Measurements from ENCODE around the gene AHCTF1. TPM values are rescaled to one million over a fixed set of nuclear protein-coding genes. Genes with fewer than 3 reads are reported as not detected.

AHCTF1 gene
- total and polyA plus RNA-seq, 9 of the 15 experiments (the other 6 are each of a cell fraction or from before 2014, with no cell fraction given), result 9.4 to 102 (median 47.6) TPM

DNA sequence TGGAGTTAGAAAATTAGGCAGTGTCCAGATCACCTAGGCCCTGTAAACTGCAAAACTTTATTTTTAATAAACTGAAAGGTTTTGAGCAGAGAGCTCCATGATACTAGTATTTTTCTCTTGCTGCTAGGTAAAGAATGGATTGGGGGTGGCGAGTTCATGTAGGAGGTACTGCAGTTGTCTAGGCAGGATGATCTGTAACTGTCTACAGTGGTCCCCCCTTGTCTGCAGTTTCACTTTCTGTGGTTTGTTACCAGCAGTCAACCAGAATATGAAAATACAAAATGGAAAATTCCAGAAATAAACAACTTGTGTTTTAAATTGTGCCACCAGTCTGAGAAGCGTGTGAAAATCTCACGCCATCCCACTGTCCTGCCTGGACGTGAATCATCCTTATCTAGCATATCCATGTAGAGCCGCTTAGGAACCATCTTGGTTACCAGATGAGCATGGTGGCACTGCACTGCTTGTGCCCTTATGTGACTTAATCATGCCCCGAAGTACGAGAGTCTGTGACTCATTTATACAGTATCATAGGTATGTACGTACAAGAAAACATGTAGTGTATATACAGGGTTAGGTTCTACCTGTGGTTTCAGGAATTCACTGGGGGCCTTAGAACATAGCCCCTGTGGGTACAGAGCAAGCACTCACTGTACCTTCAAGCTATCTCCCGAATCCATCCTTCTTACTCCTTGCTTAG, 94.2 kb downstream of the AHCTF1 start (continued):
- TF ChIP-seq, protein P1, sequence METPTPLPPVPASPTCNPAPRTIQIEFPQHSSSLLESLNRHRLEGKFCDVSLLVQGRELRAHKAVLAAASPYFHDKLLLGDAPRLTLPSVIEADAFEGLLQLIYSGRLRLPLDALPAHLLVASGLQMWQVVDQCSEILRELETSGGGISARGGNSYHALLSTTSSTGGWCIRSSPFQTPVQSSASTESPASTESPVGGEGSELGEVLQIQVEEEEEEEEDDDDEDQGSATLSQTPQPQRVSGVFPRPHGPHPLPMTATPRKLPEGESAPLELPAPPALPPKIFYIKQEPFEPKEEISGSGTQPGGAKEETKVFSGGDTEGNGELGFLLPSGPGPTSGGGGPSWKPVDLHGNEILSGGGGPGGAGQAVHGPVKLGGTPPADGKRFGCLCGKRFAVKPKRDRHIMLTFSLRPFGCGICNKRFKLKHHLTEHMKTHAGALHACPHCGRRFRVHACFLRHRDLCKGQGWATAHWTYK (CRISPR knock-in tag; IDR thresholded peaks at IDR 0.05), result 0 out of 2 replicates have a peak, but pooled peaks have one; percentile 25
- TF ChIP-seq EHMT2 (IDR thresholded peaks at IDR 0.05), result no peak
- TF ChIP-seq CHAMP1 (IDR thresholded peaks at IDR 0.05), result no peak
- no peak for TF ChIP-seq SIRT6 (IDR thresholded peaks at IDR 0.05; ENCODE audit: low read depth, low read length)
- TF ChIP-seq CCNT2 (IDR thresholded peaks at IDR 0.05; ENCODE audit: borderline replicate concordance, extremely low read depth, insufficient read length, low read depth, low read length), result no peak
- no peak for TF ChIP-seq POU5F1 (IDR thresholded peaks at IDR 0.05; ENCODE audit: borderline replicate concordance, low read depth, low read length, partially characterized antibody)
- no peak for TF ChIP-seq MBD1 (CRISPR knock-in tag; IDR thresholded peaks at IDR 0.05)
- no peak for TF ChIP-seq FOXK1 (CRISPR knock-in tag; IDR thresholded peaks at IDR 0.05; ENCODE audit: borderline replicate concordance)
- no peak for TF ChIP-seq TCF7 (IDR thresholded peaks at IDR 0.05; ENCODE audit: borderline replicate concordance)
- TF ChIP-seq, protein P2, sequence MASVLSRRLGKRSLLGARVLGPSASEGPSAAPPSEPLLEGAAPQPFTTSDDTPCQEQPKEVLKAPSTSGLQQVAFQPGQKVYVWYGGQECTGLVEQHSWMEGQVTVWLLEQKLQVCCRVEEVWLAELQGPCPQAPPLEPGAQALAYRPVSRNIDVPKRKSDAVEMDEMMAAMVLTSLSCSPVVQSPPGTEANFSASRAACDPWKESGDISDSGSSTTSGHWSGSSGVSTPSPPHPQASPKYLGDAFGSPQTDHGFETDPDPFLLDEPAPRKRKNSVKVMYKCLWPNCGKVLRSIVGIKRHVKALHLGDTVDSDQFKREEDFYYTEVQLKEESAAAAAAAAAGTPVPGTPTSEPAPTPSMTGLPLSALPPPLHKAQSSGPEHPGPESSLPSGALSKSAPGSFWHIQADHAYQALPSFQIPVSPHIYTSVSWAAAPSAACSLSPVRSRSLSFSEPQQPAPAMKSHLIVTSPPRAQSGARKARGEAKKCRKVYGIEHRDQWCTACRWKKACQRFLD (CRISPR knock-in tag; IDR thresholded peaks at IDR 0.05), result no peak
- no peak for TF ChIP-seq ETS1 (conservative IDR thresholded peaks at IDR 0.05; ENCODE audit: control insufficient read depth, low read depth, low read length)
- TF ChIP-seq, protein P3, sequence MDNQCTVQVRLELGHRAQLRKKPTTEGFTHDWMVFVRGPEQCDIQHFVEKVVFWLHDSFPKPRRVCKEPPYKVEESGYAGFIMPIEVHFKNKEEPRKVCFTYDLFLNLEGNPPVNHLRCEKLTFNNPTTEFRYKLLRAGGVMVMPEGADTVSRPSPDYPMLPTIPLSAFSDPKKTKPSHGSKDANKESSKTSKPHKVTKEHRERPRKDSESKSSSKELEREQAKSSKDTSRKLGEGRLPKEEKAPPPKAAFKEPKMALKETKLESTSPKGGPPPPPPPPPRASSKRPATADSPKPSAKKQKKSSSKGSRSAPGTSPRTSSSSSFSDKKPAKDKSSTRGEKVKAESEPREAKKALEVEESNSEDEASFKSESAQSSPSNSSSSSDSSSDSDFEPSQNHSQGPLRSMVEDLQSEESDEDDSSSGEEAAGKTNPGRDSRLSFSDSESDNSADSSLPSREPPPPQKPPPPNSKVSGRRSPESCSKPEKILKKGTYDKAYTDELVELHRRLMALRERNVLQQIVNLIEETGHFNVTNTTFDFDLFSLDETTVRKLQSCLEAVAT (IDR thresholded peaks at IDR 0.05), result no peak
- TF ChIP-seq MCM7 (IDR thresholded peaks at IDR 0.05), result no peak
- no peak for TF ChIP-seq TAF9B (IDR thresholded peaks at IDR 0.05; ENCODE audit: partially characterized antibody)
- no peak for TF ChIP-seq HMGN3 (IDR thresholded peaks at IDR 0.05; ENCODE audit: borderline replicate concordance, extremely low read depth, insufficient read length, low read depth, low read length)
- TF ChIP-seq POLR2AphosphoS5 (IDR thresholded peaks at IDR 0.05; ENCODE audit: control insufficient read depth, insufficient read depth, low read depth, low read length), result peak; percentile 35; the same call in 1 of the 2 replicates

All from K562 (cell line).